WERI-Rb-1 (cell line): ENCODE measurements around the gene MAGI2.
A peak's percentile ranks its signal among the peaks of the same experiment; 100 is the strongest.

Experiments
- DNase-seq: peaks from one replicate; pipeline ENCODE4 v3.0.0-alpha.2; 2020
- H3K27ac ChIP-seq: fragments of 250-450 bp; sonication (Bioruptor Pico); 2 replicates; pipeline ENCODE4 v1.5.1; 2020; ENCODE audit warnings: mild to moderate bottlenecking, moderate library complexity
- H3K27me3 ChIP-seq: fragments of 250-450 bp; sonication (Bioruptor Pico); 2 replicates; pipeline ENCODE4 v1.5.1; 2021; ENCODE audit warnings: mild to moderate bottlenecking, low read depth, moderate library complexity; ENCODE audit not compliant: insufficient read depth, severe bottlenecking
- H3K36me3 ChIP-seq: fragments of 250-450 bp; sonication (Bioruptor Pico); 2 replicates; pipeline ENCODE4 v1.5.1; 2020; ENCODE audit warnings: mild to moderate bottlenecking, moderate library complexity
- H3K4me3 ChIP-seq: 2 replicates; pipeline ENCODE4 v1.5.1; 2011; ENCODE audit warnings: low read depth, mild to moderate bottlenecking, control low read depth, low read length
- H3K9me3 ChIP-seq: fragments of 250-450 bp; sonication (Bioruptor Pico); 2 replicates; pipeline ENCODE4 v1.5.1; 2021; ENCODE audit warnings: mild to moderate bottlenecking, moderate library complexity; ENCODE audit not compliant: severe bottlenecking
- TF ChIP-seq, protein P1 (sequence below): IDR thresholded peaks from 2 replicates; pipeline ENCODE4 v1.5.1; 2011; ENCODE audit warnings: low read depth, mild to moderate bottlenecking, control low read depth, inconsistent platforms, low read length

The MAGI2 gene

DNA sequence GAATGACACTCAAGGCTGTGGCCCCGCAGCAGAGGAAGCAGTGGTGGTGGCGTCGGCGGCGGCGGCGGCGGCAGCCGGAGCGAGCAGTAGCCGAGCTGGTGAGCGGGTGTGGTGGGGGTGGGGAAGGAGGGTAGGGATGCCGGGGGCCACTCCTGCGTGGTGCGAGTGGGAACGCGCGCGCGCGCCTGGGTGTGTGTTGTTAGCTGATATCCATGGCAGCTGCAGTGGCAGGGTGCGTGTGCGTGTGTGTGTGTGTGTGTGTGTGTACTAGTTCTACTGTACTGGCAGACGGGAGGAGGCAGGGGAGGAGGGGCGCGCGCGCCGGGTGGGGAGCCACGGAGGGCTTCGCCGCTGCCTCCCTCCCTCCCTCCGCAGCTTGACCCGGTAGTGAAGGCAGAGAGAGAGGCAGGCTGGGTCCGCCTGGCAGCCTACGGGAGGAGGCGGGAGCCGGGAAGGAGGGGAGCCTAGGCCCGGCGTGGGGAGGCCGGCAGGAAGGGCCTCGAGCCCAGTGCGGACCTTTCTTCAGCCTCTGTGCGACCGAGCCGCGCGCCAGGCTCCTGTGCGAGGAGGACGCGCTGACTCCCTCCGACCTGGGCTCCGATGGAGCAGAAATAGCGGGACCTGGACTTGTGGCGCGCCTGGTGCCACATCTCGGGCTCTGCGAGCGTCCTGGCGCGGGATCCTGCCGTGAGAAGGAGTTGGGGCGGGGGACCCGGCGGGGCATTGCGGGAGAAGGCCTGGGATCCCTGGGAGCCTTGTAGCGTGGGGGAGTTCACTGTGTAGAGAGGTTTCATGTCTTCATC, at the start of gene MAGI2:
TSS of gene MAGI2 (minus strand) at position 110 of the 803 bp plus-strand sequence. CDS start 347 bp downstream, outside the sequence.
- Histone ChIP-seq H3K36me3 (no peaks in the 10 kb centered on the region), H3K27me3 (no peaks in the 10 kb centered on the region), H3K4me3 (peak within 1 kb of the TSS; percentile 96), H3K27ac (peak within 1 kb of the TSS; percentile 32), H3K9me3 (no peaks in the 10 kb centered on the region)
- peak; percentile 78 for DNase-seq
- TF ChIP-seq, protein P1, sequence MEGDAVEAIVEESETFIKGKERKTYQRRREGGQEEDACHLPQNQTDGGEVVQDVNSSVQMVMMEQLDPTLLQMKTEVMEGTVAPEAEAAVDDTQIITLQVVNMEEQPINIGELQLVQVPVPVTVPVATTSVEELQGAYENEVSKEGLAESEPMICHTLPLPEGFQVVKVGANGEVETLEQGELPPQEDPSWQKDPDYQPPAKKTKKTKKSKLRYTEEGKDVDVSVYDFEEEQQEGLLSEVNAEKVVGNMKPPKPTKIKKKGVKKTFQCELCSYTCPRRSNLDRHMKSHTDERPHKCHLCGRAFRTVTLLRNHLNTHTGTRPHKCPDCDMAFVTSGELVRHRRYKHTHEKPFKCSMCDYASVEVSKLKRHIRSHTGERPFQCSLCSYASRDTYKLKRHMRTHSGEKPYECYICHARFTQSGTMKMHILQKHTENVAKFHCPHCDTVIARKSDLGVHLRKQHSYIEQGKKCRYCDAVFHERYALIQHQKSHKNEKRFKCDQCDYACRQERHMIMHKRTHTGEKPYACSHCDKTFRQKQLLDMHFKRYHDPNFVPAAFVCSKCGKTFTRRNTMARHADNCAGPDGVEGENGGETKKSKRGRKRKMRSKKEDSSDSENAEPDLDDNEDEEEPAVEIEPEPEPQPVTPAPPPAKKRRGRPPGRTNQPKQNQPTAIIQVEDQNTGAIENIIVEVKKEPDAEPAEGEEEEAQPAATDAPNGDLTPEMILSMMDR: no peak

DNA sequence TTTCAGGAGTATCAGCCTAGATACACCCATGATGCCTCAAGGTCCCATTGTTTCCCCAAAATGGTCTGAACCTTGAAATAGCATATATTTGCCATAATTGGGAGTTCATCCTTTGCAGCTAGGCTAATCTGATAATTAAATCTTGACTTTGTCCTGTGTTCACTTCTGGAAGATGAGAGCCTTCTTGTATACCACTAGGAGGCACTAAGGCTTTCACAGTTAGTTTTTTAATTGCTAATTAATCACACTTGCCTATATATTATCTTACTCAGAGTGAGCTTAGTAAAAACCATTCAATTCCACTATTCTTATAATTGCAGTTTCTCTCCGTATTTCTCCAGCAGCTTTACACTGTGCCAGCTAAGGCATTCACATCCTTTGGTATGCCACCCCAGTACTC, 48.7 kb upstream of the MAGI2 start:
- Histone ChIP-seq H3K27me3 (no peaks in the 10 kb centered on the region), H3K27ac (no peak overlapping the region), H3K4me3 (no peak overlapping the region)

DNA sequence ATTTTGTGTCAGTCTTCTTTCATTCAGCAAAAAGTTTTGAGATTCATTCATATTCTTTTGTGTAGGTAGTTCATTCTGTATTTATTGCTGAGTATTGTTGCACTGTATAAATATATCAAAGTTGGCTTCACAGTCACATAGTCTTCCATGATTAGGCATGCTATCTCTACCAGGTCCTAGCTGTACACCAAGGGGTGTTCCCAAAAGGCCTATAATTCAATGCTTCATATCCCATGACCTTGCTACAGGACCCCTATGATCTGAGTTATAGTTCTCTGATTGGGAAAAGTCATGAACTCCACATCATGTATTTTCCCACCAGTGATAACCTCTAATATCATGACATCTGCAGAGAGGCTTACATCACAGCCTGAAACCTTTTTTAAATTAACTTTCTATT, 47.3 kb upstream of the MAGI2 start:
- no peaks in the 10 kb centered on the region for H3K36me3 ChIP-seq
- H3K27me3 ChIP-seq: no peaks in the 10 kb centered on the region
- H3K27ac ChIP-seq: no peak overlapping the region
- H3K4me3 ChIP-seq: no peak overlapping the region
- H3K9me3 ChIP-seq: no peaks in the 10 kb centered on the region
- TF ChIP-seq, protein P1: no peak
- no peak for DNase-seq

More for the DNA sequence above, 48.7 kb upstream of the MAGI2 start:
- Histone ChIP-seq H3K36me3 (no peaks in the 10 kb centered on the region), H3K9me3 (no peaks in the 10 kb centered on the region)
- TF ChIP-seq, protein P1: no peak
- DNase-seq: no peak

DNA sequence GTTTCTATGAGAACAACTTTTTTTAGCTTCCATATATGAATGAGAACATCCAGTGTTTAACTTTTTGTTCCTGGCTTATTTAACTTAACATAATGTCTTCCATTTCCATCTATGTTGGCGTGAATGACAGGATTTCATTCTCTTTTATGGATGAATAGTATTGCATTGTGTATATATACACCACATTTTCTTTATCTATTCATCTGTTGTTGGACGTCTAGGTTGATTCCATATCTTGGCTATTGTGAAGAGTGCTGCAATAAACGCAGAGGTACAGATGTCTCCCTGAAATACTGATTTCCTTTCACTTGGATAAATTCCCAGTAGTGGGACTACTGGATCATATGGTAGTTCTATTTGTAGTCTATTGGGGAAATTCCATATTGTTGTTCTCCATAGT, 44.3 kb upstream of the MAGI2 start:
- DNase-seq: no peak
- TF ChIP-seq, protein P1: no peak
- H3K27ac ChIP-seq: no peak overlapping the region
- H3K27me3 ChIP-seq: no peaks in the 10 kb centered on the region
- no peak overlapping the region for H3K4me3 ChIP-seq
- H3K9me3 ChIP-seq: no peaks in the 10 kb centered on the region
- no peaks in the 10 kb centered on the region for H3K36me3 ChIP-seq

DNA sequence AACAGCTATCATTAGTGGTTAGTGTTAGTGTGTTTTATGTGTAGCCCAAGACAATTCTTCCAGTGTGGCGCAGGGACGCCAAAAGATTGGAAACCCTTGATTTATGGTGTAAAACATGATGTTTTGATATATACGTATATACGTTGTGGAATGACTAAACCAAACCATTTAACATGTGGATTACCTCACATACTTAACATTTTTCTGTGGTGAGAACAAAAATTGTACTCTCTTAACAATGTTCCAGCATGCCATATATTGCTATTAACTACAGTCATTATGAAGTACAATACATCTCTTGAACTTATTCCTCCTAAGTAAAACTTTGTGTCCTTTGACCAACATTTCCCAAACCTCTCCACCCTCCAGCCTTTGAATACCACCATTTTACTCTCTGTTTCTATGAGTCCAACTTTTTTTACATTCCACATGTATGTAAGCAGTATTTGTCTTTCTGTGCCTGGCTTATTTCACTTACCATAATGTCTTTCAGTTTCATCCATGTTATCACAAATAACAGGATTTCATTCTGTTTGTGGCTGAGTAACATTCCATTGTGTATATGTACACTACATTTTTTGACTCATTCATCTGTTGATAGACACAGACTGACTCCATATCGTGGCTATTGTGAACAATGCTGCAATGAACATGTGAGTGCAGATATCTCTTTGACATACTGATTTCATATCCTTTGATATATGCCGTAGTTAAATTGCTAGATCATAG, 42.2 kb upstream of the MAGI2 start:
- Histone ChIP-seq H3K27ac (no peak overlapping the region), H3K9me3 (no peaks in the 10 kb centered on the region)
- no peak for DNase-seq

More for the DNA sequence above, 42.2 kb upstream of the MAGI2 start:
- no peak overlapping the region for H3K4me3 ChIP-seq
- no peaks in the 10 kb centered on the region for H3K36me3 ChIP-seq
- H3K27me3 ChIP-seq: no peaks in the 10 kb centered on the region
- TF ChIP-seq, protein P1: no peak
